HG02759 (cell line): ENCODE data around the gene C18orf63.
"Not testable (repeated sequence)": the region's sequence is repeated elsewhere in the genome, so short reads cannot be mapped to it uniquely, and the experiment has no call there.

ENCODE experiments used
- ATAC-seq: cut with Tn5 transposase; IDR thresholded peaks from one replicate; pipeline ENCODE4 v1.9.1; 2021; ENCODE audit warnings: mild to moderate bottlenecking, moderate library complexity; ENCODE audit not compliant: unreplicated experiment

Gene C18orf63

DNA sequence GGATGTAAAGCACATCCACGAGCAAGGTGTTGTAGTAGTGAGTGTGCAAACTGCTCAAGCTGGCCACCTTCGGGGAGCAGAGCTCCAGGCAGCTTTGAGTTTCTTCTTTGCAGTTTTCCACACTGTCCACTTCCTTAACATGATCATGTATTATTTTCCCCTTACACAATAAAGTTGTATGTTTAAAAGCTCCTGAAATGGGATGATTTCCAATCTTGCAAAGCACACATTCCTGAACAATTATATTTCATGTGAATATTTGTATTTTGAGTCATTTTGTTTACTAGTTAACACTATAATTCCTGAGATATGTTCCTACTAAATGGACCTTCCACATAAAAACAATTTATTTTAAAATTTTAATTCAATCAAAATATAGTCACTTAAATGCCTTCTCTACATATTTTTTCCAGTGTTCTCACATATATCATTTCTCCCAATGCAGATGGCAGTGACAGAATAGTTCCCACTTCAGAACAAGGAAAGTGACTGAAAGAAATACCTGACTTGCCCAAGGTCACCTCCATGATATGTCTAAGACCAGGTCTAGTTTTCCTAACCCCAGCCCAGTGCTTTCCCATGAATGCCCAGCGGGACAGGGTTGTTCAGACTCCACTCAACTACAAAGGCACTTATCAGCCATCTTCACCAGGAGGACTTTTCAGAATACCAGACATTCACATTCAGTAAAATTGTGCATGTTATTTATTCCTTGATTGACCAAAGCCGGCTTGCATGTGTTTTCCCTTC is 29.4 kb upstream of the C18orf63 start:
- no peak for ATAC-seq

DNA sequence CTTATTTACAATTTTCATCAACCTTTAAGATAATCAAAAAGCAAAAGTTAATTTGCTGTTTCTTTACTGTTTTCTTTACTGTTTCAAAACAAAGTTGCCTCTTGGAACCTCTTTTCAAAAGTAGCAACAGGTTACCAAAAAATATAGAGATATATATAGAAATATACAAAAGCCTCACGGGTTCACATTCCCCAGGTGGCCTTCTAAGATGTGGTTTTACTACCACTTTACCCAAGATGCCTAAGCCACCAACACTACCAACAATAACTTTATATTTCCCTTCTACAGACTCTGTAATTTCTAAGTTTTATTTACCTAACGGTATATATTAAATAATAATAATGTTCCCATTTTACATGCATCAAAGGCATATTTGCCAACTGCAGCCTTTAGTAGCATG is 28.8 kb upstream of the C18orf63 start:
- no peak for ATAC-seq

DNA sequence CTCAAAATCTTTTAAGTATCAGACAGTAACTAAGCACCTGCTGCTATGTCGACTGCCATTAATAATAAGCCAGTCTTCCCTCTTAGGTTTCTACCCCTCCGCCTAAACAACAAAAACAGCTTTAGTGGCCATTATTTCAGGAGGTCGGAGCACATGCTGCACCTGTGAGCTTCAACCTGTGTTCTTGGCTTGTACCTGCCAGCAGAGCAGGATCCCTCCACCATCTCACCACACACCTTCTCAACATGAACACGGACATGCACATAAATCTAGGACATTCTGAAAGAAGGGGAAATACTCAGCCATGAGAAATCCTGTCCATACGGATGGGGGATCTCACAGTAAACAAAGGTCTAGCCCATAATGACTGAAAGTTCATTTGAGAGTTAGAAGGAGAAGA is 27.6 kb upstream of the C18orf63 start:
- ATAC-seq, result no peak

DNA sequence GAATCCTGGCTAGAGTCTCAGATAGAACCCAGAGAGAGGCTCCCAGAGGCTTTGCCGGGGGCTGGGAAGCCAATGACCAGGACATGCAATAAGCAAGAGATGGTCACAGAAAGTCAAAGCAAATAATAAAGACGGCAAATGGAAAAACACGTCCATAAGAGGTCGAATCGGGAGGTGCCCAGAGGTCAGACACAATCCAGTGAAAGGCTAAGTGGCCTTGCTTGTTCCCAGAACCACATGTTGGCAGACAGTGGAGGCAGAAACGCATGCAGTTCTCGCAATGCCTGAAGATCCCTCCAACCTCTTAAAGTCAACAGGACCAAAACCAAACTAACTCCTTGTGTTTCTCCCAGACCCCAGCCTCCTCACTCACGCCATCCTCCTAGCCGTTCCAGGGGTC is 26.9 kb upstream of the C18orf63 start:
- ATAC-seq, result no peak

DNA sequence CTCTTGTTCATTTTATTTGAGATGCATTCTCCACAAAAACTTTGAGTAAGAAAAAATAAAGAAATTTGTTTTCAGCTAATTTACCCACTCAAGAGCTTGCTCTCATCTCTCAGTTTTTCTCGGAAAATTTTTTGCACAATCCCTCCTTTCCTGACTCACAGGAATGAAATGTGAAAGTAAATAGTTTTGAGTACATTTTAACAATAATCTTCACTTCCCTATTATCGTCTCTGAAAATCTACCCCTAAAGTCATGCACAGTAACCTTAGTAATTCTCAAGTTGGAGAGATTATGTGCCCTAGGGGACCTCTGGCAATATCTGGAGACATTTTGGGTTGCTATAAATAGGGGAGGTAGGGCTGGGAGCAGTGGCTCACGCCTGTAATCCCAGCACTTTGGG is 26.5 kb upstream of the C18orf63 start:
- ATAC-seq, result no peak

DNA sequence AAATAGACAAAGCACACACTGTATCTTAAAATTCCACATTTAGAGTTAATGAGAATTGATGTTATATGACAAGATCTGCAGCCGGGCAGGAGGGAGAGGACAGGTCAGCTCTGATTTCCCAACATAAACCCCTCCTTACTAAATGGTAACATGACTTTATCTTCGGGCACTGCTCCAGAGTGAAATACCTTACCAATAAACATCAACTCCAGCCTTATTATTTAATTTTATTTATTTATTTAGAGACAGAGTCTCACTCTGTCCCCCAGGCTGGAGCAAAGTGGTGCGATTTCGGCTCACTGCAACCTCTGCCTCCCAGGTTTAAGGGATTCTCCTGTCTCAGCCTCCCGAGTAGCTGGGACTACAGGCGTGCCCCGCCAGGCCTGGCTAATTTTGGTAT is 25.6 kb upstream of the C18orf63 start:
- no peak for ATAC-seq

DNA sequence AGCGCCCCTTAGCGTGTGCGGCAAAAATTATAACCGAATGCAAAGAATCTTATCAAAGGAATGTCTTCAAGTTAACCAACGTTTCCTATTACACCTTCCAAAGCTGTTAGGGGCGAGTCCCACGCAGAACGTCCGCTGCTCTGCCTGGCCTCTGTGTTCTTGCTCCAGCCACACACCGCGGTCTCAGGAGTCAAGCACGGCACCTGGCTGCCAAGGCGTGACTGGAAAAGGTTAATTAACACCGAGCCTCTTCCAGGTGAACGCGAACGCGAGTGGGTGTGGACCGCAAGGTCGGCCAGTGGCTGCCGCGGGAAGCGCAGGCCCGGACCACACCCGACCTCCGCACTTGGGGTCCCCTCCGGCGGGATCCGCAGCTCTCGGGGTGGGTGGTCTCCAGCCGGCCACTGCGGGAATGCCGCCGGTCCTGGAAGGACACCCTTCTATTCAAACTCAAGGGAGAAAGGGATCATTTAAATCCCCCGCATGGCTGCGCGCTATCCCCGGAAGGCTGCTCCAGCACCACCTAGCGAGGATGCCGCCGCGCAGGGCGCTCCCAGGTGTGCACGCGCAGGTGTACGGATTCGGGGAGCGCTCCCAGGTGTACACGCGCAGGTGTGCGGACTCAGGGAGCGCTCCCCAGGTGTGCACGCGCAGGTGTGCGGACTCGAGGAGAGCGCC is 24.7 kb upstream of the C18orf63 start:
- ATAC-seq, result no peak

DNA sequence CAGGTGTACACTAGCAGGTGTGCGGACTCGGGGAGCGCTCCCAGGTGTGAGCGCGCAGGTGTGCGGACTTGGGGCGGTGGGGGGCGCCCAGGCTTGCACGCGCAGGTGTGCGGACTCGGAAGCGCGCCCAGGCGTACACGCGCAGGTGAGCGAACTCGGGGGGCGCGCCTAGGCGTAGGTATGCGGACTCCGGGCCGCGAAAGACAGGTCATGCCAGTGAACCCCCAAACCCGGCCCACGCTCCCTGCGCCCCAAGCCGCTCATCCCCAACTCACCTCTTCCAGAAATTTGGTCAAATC is 24.2 kb upstream of the C18orf63 start:
- ATAC-seq, result peak; percentile 0

DNA sequence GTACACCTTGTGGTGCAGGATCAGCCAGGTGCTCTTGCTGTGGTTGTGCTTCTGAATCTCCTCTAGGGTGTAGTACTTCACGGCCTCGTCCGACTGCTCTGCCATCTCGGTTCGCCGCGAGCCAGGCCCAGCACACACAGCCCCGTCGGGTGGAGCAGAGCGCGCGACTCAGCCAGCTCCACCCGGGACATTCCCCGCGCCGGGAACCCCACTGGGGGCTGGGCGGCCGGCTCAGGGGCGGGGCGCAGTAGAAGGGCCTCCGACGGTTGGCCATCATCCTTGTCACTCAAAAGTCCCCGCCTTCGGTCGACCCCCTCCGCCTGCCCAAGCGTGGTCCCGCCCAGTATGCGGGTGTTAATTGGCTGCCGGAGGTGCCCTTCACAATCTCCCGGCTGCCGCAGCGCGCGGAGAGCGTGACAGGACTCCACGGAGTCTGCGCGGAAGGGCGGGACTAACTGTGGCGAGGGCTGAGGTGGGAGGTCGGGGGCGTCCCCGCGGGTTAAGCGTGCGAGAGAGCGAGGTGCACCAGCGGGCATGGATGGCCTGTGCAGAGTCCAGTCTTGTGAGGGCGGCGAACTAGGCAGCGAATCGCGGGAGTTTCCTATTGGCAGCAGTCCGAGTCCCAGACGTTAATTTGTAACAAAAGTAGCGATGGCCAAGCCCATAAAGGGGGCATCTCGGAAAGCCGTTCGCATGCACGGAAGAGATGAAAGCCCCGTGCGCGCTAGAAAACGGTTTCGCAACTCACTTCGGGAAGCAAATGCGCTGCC is 23.7 kb upstream of the C18orf63 start, which contains the start of gene CYB5A:
Gene CYB5A (minus strand): TSS at position 193 of the 770 bp plus-strand sequence. CDS start 88 bp downstream, at position 105.
- peak; percentile 99 for ATAC-seq

DNA sequence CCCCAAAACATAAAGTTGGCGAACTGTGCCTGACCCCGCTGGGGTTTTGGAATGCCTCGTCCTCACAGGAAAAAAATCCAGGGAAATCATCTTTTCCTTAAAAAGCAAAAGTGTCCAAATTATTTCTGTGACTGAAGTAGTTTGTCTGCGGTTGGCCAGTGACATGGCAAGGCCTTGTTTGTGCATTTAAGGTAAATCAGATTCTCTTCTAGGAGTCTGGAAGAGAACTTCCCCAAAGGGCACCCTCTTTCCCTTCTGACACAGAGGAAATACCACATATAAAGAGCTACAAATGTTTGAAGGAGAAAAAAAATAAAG is 23.1 kb upstream of the C18orf63 start:
- ATAC-seq, result no peak

DNA sequence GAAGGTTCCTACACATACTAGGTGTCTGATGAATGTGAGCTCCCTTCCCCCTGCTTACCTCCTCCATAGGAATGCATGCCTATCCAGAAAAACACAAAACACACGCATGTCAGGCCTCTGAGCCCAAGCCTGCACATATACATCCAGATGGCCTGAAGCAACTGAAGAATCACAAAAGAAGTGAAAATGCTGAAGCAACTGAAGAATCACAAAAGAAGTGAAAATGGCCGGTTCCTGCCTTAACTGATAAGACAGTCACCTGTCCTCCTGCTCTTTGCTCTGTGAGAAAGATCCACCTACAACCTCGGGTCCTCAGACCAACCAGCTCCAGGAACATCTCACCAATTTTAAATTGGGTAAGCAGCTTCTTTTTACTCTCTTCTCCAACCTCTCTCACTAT is 22.7 kb upstream of the C18orf63 start:
- not testable (repeated sequence) for ATAC-seq

DNA sequence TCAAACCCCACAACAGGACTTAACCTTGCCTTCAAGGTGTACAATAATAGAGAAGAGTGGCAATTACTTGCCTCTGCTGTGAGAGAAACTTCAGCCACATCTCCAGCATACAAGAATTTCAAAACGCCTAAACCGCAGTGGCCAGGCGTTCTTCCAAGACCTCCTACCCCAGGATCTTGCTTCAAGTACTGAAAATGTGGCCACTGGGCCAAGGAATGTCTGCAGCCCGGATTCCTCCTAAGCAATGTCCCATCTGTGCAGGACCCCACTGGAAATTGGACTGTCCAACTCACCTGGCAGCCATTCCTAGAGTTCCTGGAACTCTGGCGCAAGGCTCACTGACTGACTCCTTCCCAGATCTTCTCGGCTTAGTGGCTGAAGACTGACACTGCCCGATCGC is 21.1 kb upstream of the C18orf63 start:
- no peak for ATAC-seq

DNA sequence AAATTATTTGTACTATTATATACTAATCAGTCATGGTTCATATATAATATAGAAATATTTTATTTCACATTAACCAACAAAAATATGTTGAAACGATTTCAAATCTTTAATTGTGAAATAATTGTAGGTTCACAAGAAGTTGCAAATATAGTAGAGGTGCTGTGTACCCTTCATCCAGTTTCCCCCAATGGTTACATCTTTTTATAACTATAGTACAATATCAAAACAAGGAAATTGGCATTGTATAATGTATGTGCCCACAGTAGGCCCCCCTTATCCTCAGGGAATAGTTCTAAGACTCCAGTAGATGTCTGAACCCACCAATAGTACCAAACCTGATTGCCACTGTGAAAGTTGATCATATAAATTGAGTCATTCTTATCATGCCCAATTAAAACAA is 16.5 kb upstream of the C18orf63 start:
- no peak for ATAC-seq

DNA sequence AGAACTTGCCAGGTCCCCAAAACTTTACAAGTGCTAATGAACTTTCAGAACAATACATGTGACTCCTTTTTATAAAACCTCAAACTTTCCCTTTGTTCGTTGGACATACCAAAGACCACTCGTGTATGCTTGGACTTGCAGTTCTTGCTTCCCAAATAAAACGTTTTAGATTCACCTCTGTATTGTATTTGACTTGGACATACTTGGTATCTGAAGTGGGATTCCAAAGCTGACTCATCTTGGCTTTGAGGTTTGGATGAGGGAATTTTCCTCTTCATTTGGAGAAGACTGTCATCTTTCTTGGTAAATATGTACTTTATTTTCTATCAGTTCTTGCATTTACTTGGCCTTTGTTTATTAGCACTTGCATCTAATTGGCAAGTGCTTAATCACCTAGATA is 15.9 kb upstream of the C18orf63 start:
- no peak for ATAC-seq

DNA sequence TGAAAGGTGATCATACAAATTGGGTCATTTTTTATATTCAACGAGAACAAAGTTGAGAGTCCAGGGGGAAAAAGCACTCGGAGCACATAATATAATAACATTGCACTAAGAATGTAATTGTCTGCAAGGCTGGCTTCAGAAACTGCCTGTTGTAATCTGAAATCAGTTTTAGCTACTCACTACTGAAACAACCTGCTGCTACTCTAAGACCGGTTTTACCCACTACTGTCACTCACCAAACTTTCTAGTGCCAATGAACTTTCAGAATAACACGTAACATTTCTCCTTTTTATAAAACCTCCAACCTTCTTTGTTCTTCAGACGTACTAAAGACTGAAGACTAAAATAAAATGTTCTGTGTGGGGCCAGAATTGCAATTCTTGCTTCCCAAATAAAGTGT is 12.3 kb upstream of the C18orf63 start:
- ATAC-seq, result no peak

DNA sequence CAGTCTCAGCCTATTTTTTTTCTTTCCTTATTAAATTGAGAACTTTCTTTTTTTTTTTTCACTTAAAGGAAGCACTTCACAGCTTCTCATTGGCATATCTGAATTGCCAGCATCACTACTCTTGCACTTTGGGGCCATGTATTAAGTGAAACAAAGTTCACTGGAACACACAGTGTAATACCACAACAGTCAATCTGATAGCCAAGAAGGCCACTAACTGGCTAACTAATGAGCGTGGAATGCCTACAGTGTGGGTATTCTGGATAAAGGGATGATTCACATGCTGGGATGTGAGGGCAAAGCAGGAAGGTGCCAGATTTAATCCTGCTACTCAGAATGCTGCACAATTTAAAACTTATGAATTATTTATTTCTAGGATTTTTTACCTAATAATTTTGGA is 11.7 kb upstream of the C18orf63 start:
- ATAC-seq, result no peak

DNA sequence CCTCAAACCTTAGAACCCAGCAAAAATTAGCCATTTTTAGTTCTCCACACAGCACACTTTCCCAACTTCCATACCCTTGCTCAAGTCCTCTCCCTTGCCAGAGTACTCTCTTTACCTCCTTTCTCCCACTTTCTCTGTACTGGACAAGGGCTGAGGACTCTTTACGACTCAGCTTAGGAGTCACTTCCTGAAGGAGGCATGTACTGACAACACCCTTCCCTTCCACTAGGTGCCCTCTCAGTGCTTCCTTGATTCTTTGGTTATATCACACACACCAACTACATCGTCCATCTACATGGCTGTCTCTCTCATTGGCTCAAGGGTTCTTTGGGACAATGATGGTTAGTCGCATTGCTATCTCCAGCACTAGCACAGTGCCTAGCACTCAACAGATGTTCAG is 5.2 kb upstream of the C18orf63 start:
- ATAC-seq, result peak; percentile 96

DNA sequence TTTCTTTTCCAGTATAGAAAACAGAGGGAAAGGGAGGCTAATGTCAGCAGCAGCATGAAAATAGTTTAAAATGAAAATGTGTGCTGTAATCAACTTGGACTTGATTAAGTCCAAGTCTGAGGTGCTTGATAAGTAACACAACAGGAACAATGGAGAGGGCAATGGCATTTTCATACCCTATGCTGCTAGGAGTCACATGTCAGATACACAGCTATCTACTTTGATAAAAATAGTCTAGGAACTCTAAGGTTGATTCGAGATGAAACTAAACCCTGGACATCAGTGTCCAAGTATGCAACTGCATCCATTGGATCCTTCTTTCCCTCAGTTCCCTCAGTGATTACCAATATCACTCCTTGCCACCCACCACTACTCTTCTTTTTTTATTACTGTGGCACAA is 4.6 kb upstream of the C18orf63 start:
- no peak for ATAC-seq

DNA sequence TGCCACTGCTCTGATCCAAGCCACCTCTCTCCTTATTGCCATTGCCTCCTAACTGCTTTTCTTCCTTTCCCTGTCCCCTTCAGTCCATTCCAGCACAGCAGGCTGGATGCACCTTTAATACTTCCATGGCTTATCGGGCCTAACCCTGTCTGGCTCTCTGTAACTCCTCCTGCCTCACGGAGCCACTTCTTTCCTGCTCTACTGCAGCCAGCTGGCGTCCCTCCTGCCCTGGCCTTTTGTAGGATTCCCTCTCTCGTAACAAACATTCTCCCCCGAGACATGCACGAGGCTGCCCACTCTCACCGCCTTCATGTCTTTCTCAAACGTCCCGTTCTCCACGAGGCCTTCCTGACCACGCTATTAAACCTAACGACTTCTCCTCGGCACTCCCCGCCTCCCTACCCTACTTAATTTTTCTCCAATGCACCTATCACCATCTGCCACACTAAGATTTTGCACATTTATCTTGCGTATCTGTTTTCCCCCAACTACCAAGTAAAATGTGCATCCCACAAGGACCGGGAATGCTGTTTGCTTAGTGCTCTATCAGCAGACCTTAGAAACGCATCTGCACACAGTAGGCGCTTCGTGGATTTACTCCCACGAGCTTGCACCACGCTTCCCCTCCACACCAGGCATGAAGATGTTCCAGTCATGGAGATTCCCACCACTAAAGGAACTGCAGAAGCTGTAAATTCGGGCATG is 728 bp upstream of the C18orf63 start:
- ATAC-seq, result no peak

DNA sequence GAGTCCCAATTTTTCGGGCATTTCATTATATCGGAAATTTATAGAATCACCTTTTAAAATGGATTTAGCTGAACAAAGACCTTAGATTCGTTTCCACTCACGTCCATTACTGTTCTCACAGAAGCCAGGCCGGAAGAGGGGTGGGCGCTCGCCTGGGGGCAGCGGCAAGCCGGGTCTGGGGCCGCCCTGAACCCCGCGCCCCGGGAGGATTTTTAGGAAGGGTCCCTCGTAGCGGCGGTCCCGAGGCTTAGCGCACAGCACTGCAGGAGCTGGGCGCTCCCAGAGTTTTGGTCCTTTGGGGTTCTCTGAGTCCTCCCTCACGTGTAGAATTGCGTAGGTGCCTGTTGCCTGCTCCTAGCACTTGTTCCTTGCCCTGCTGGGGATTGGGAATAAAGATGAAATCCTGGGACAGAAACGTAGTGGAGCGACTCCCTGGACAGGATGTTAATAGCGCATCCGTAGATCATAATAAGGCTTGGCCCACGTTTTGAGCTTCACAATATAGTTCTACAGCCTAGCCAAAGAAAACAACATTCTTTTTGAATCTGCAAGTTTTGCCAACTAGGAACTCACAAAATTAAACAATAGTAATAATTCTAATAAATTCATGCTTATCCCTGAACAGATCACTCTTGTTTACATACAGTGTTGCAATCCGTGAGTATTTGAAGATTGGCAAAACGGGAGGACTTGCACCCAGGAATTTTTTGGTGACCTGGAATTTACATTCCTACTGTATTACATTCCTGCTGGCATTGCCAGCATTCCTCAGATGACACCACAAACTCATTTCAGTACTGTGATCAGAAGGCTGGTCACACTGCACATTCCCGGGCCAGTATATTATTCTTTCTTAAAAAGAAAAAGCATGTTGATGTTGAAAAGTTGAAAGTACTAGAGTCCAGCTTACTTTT is 875 bp downstream of the C18orf63 start:
- ATAC-seq, result no peak

DNA sequence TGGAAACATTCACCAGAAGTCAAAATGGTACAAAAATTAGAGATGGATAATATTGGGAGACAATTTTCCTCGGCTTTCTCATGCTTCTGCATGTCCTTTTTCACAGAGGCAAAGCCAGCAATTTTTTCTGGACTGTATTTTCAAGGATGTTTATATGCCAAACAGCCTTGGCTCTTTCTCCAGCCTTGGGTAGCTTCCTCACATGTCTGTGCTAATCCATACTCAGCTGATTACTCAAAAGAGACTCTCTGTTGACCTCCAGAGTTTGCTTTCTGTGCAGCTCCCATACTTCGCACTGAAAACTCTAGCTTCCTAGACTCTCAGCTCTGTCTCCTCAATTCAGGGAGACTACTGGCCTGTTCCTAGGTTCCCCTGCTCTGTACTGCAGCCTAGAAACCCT is 10.6 kb downstream of the C18orf63 start:
- ATAC-seq, result no peak
